ENCODE results near the gene TMEM270.

TMEM270 gene

GRCh38 chr7:73866446-73866767 is 5.4 kb downstream of the TMEM270 start:
- no peak for TF ChIP-seq GATA2 (IDR thresholded peaks at IDR 0.05; ENCODE audit: low read depth, low read length)

GRCh38 chr7:73869011-73869798 is 8.2 kb downstream of the TMEM270 start:
- TF ChIP-seq GATA3 (IDR thresholded peaks at IDR 0.05; ENCODE audit: low read depth, low read length): no peak
- no peak for TF ChIP-seq GATA2 (IDR thresholded peaks at IDR 0.05; ENCODE audit: low read depth, low read length)

- TF ChIP-seq GATA3 (IDR thresholded peaks at IDR 0.05; ENCODE audit: low read depth, low read length): no peak
- TF ChIP-seq GATA2 (IDR thresholded peaks at IDR 0.05; ENCODE audit: low read depth, low read length): no peak
These were observed 9.1 kb downstream of the TMEM270 start for GRCh38 chr7:73870041-73870492.

GRCh38 chr7:73871163-73872011 is 10.4 kb downstream of the TMEM270 start:
- no peak for TF ChIP-seq GATA3 (IDR thresholded peaks at IDR 0.05; ENCODE audit: low read depth, low read length)
- no peak for TF ChIP-seq GATA2 (IDR thresholded peaks at IDR 0.05; ENCODE audit: low read depth, low read length)

DNA sequence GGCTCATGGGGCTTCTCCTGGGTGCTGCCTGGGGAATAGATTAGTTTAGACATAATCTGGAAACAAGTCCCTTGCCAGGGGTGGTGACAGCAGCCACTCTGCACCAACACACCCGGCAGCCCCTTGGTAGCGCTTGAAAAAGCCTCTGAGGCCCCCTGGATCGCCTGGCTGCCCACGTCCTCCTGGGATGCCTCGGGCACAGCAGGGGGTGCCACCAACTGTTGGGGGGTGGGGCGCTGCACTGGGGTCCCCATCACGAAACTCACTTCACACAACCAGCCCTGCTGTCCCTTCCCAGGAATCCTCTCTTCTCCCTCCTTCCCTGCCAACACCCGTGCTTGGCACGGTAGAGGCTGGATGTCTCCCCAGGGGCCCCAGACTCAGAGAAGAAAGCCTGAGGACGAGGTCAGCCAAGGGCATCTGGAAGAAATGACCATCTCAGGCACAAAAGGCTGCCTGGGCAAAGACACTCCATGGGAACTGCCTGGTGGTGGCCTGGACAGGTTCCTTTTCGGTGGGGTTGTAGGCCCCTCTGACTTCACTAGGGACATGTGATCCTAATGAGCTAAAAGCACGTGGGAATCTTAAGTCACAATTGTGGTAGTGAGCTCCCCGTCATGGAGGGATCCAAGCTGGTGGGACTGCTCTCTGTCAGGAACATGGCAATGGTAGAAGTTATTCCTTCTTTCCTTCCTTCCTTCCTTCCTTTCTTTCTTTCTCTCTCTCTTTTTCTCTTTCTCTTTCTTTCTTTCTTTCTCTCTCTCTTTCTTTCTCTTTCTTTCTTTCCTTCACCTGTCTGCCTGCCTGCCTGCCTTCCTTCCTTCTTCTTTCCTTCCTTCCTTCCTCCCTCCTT is 11.3 kb downstream of the TMEM270 start:
- no peak for TF ChIP-seq GATA3 (IDR thresholded peaks at IDR 0.05; ENCODE audit: low read depth, low read length)
- TF ChIP-seq GATA2 (IDR thresholded peaks at IDR 0.05; ENCODE audit: low read depth, low read length): no peak

DNA sequence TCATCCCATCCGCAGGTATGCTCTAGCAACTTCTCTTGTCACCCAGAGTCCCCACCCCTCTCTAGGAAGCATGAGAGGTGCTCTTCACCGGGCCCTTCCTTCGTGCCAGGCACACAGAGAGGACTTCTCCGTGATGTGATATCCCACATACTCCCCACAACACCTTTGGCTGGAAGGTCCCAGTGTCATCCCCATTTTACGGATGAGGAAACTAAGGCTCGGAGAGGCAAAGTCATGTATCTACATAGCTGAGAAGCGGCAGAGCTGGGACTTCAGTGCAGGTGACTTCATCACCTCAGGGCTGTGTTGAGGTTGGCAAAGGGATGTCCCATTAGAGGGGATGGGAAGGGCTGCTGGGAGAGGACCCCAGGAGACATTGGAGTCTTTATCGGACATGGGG is 15.4 kb downstream of the TMEM270 start:
- TF ChIP-seq GATA3 (IDR thresholded peaks at IDR 0.05; ENCODE audit: low read depth, low read length): no peak
- TF ChIP-seq GATA2 (IDR thresholded peaks at IDR 0.05; ENCODE audit: low read depth, low read length): no peak

DNA sequence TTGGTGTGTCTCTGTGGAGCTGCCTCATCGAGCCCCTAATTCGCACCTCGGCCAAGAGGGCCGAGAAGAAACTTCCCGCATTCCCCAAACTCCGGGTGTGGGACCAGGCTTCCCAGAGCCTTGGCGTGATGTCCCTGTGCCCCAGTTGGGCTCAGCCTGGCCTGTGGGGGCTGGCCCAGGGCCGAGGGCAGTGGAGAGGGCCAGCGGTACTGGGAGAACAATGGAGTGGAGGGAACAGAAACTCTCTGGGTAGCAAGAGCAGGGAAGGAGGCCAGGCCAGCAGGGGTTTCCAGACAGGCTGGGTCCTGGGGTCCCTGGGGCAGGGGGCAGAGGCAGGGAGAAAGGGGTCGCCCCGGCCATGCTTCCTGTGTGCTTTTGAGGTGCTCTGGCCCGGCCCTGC is 16.0 kb downstream of the TMEM270 start:
- no peak for TF ChIP-seq GATA2 (IDR thresholded peaks at IDR 0.05; ENCODE audit: low read depth, low read length)
- TF ChIP-seq GATA3 (IDR thresholded peaks at IDR 0.05; ENCODE audit: low read depth, low read length): no peak

DNA sequence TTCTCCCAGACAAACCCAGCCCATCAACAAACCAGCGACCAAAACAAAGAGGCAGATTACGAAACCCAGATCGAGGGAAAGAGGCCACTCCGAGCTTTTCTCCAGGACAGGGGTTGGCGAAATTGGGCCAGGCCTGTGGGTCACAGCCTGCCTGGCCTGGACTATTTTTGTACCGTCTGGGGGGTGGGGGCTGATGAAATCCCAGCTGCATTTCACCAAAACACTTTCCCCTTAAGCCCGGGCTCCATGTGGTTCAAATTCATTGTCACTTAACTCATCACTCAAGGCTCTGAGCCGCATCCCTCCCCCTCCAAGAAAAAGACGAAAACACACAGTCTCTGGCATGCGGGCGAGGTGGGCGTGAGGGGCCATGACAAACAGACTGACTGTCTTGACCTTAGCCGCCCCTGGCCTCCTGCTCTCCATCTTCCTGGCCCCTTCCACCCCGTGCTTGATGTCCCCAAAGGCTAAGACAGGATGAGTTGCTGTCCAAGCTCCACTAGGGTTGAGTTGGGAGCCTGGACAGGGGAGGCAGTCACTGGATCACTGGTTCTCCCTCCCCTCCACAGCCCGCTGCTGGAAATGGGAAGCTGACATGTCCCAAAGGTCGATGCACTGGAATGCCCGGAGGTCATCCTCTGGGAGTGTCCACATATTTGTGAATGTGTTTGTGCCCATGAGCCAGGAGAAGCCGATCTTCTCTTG is 19.2 kb downstream of the TMEM270 start:
- TF ChIP-seq GATA3 (IDR thresholded peaks at IDR 0.05; ENCODE audit: low read depth, low read length) (no peak), GATA2 (IDR thresholded peaks at IDR 0.05; ENCODE audit: low read depth, low read length) (no peak)

DNA sequence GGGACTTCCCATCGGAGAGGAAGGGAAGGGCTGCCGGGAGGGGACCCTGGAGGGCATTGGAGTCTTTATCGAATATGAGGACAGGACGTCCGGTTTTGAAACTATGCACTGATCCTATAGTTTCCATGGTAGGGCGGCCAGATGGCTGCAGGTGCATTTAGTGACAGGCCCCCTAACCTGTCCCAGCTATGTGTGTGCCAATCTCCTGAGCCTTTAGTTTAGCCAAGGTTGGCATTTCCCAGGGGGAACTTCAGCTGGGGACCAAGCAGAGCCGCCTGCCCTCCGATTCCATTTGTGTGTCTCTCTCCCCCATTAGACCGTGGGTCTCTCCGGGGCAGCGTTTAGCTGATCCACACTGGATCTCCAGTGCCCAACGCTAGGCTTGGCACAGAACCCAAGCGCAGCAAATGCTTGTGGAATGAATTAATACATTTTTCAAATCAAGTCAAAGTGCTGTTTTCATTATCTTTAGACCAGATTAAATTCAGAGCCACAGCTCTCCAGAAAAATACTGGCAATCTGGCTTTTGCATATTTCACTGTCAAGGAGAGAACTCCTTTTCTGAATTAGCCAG is 19.9 kb downstream of the TMEM270 start:
- no peak for TF ChIP-seq GATA3 (IDR thresholded peaks at IDR 0.05; ENCODE audit: low read depth, low read length)

- TF ChIP-seq GATA2 (IDR thresholded peaks at IDR 0.05; ENCODE audit: low read depth, low read length) (no peak), GATA3 (IDR thresholded peaks at IDR 0.05; ENCODE audit: low read depth, low read length) (no peak)
These were observed 20.5 kb downstream of the TMEM270 start for GRCh38 chr7:73881352-73882046.

GRCh38 chr7:73882047-73882402 is 21.1 kb downstream of the TMEM270 start:
- TF ChIP-seq GATA3 (IDR thresholded peaks at IDR 0.05; ENCODE audit: low read depth, low read length): no peak
- TF ChIP-seq GATA2 (IDR thresholded peaks at IDR 0.05; ENCODE audit: low read depth, low read length): no peak

DNA sequence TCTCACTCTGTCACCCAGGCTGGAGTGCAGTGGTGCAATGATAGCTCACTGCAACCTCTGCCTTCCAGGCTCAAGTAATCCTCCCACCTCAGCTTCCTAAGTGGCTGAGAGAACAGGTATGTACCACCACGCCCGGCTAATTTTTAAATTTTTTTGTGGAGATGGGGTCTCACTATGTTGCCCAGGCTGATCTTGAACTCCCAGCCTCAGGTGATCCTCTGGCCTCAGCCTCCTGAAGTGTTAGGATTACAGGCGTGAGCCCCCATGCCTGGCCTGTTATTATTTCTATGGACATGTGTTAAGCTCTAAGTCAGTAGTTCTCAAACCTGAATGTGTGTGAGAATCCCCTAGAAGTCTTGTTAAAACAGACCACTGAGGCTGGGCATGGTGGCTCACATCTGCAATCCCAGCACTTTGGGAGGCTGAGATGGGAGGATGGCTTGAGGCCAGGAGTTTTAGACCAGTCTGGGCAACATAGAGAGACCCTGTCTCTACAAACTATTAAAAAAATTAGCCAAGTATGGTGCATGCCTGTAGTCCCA is 24.5 kb downstream of the TMEM270 start:
- TF ChIP-seq GATA2 (IDR thresholded peaks at IDR 0.05; ENCODE audit: low read depth, low read length): no peak
- TF ChIP-seq GATA3 (IDR thresholded peaks at IDR 0.05; ENCODE audit: low read depth, low read length): no peak
